ENCODE results near the gene EXOC3L4.
"Not testable (repeated sequence)": the region's sequence is repeated elsewhere in the genome, so short reads cannot be mapped to it uniquely, and the experiment has no call there.

Gene EXOC3L4

DNA sequence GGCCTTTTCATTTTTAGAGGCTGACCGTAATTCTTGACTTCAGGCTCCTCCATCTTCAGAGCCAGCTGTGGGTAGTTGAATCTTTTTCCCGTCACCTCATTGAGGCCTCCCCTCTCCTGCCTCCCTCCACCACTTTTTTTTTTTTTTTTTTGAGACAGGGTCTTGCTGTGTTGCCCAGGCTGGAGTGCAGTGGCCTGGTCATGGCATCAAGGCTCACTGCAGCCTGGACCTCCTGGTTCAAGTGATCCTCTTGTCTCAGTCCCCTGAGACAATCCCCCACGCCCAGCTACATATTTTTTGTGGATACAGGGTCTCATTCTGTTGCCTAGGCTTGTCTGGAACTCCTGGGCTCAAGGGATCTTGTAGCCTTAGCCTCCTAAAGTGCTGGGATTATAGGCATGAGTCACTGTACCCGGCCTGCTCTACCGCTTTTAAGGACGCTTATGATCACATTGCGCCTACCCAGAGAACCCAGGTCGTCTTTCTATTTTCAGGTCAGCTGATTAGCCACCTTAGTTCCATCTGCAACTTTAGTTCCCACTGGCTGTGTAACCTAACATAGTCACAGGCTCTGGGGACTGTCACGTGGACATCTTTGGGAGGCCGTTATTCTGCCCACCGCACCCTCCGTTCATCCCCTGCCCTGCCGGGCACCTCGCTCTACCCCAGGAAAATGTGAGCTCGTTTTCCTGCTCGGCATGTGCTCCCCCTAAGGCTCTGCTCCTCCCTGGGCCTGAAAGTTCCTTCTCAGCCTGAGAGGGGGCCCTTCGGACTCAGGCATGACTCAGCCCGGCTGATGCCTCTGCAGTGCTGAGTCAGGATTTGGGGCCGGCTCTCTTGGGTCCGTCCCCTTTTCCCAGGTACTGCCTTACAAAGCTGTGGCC lies 42.1 kb downstream of the EXOC3L4 start:
- peak; percentile 66 for DNase-seq

DNA sequence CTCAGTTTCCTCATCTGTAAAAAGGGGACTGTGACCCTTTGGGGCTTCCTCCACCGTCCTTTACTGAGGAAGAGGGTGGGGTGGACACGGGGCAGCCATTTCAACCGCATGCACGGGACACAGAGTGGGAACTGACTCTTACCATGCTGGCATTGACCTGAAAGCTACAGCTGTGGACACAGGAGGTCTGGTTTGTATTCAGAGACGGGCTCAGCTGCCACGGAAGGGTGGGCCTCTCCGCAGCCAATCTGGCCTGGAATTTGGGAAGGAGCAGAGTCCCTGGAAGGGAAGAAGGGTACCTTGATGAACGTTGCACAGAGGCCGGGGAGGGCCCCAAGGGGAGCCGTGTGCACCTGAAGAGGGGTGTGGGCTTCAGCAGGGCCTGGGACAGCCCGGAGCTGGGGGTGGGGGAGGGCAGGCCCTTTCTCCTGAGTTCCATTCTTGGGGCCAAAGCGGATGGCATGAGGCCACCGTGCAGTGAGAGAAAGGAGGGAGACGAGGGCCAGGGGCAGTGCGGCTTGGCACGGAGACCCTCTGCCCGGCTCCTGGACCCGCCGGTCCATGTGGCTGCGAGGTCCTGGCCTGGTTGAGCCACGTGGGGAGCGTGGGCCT lies 43.3 kb downstream of the EXOC3L4 start:
- DNase-seq: no peak

- no peak for DNase-seq
These were observed 44.0 kb downstream of the EXOC3L4 start for GRCh38 chr14:103138301-103139131.

- DNase-seq: no peak
These were observed 44.9 kb downstream of the EXOC3L4 start for GRCh38 chr14:103139132-103140025.

- no peak for DNase-seq
These were observed 46.0 kb downstream of the EXOC3L4 start for GRCh38 chr14:103140316-103141109.

GRCh38 chr14:103141117-103141796 lies 46.7 kb downstream of the EXOC3L4 start:
- DNase-seq: peak; percentile 35

- no peak for DNase-seq
These were observed 47.5 kb downstream of the EXOC3L4 start for GRCh38 chr14:103142026-103142425.

DNA sequence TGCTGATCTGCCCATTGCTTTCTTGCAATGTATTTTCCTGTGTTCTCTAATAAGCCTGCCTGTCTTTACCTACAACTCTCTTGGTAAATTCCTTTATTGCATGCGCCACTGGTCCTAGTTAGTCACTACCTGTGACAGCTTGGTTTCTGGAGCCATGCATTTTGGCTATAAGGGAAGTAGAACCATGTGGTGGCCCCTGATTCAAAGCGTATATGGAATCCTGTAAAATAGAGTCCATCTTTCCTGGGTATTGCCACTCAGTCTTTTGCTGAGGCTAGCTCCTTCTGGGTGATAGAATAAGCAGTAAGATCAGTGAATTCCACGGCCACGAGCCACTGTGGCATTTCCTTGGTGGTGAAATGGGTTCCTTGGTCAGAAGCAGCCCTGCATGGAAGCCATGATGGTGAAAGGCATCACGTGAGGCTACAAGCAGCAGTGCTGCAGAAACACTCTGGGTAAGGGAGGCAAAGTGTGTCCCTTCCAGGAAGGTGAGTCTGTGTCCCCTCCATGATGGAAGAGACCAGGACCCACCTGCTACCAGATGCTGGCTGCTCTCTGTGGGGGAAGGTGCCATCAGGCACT lies 48.3 kb downstream of the EXOC3L4 start:
- DNase-seq: no peak

DNA sequence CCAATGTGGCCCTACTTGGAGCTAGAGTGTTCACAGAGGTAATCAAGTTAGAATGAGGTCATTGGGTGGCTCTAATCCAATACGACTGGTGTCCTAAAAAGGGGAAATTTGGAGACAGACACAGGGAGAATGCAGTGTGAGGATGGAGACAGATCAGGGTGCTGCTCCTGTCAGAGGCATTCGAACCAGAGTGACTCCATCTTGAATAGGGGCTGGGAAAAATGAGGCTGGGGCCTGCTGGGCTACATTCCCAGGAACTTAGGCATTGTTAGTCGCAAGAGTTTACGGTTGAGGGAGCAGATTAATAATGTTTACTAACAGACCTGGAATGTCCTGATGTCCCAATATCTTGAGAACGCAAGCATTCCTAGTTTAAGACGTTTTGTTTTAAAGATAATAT lies 49.0 kb downstream of the EXOC3L4 start:
- no peak for DNase-seq

- no peak for DNase-seq
These were observed 49.6 kb downstream of the EXOC3L4 start for GRCh38 chr14:103144085-103144484.

GRCh38 chr14:103146141-103146709 lies 51.7 kb downstream of the EXOC3L4 start:
- no peak for DNase-seq

GRCh38 chr14:103149351-103150237 lies 55.1 kb downstream of the EXOC3L4 start:
- no peak for DNase-seq

DNA sequence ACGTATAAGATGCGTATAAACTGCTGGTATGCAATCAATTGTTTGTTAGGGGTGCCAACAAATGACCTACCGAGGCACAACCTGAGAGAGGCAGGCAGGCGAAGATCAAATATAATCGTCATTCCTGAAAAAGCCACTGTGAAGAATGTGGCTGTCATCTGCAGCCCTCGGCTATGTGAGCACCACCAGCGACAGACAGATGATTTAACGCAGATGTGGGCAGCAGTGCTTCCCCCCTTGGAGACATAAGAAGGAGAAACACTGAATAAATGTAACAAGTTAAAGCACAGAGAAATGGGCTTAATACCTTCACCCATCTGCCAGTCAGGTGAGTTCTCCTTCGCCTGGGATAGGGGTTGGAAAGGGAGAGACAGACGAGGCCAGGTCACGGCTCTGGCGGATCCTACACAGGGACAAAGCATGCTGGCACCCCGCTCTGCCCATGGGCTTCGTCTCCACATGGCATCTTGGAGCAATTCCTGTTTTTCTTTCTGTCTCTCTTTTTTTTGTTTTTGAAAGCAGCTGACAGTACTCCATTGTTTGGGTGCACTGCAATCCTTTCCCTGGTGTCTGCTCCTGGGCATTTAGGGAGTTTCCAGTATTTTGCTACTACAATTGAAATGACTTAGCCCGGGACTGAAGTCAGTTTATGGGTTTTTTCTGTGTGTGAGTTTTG lies 56.9 kb downstream of the EXOC3L4 start:
- no peak for DNase-seq

DNA sequence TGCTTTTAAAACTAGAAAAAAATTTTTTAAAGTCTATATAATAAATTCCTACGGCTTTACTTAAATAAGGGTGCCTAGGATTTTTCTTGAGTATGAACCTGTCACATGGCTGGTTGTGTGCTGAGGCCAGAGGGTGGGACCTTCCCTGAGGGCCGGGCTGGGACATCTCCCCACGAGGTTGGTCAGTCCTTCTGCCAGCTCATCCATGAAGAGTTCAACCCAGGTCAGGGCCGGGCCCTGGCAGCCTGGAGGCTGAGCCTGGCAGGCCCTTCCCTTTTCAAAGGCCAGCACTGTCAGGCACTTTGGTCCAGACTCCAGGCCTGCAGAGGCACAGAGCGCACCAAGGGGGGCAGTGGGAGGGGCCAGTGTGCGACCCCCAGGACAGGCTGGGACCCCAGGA lies 60.5 kb downstream of the EXOC3L4 start:
- DNase-seq: no peak

- not testable (repeated sequence) for DNase-seq
These were observed 60.9 kb downstream of the EXOC3L4 start for GRCh38 chr14:103155416-103155815.

GRCh38 chr14:103155826-103156394 lies 61.4 kb downstream of the EXOC3L4 start:
- no peak for DNase-seq

GRCh38 chr14:103156651-103157378 lies 62.3 kb downstream of the EXOC3L4 start:
- no peak for DNase-seq
